GM12875 (cell line): ENCODE results near the gene ADGRG7.
A peak's percentile ranks its signal among the peaks of the same experiment; 100 is the strongest.

ENCODE experiments used
- H3K4me3 ChIP-seq: one replicate; pipeline ENCODE4 v1.5.1; 2011; ENCODE audit warnings: low read depth, low read length, control low read depth
- TF ChIP-seq, protein P1 (sequence below): IDR thresholded peaks from 2 replicates; pipeline ENCODE4 v1.5.1; 2011; ENCODE audit warnings: low read depth, mild to moderate bottlenecking, control low read depth, inconsistent platforms, low read length, moderate library complexity, borderline replicate concordance; ENCODE audit not compliant: insufficient read depth

Gene ADGRG7

DNA sequence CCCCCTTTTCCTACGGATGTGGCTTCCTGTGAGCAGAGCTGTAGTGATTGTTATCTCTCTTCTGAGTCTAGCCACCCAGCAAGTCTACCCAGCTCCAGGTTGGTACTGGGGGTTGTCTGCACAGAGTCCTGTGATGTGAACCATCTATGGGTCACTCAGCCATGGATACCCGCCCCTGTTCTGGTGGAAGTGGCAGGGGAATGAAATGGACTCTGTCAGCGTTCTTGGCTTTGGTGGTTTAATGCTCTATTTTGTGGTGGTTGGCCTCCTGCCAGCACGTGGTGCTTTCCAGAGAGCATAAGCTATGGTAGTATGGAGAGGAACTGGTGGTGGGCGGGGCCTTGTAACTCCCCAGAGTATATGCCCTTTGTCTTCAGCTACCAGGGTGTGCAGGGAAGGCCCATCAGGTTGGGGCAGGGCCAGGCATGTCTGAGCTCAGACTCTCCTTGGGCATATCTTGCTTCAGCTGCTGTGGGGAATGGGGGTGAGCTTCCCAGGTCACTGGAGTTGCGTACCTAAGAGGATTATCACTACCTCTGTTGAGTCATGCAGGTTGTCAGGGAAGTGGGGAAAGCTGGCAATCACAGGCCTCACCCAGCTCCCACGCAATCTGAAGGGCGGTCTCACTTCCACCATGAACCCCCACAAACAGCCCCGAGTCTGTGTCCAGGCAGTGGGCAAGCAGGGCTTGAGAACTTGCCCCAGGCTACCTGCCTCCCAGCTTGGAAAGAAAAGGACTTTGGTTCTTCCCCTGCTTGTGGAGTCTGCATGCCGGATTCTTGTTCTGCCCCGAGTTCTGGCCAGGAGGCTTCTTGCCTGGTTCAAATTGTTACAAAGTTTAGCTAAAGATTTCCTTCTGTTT is 9.0 kb upstream of the ADGRG7 start:
- H3K4me3 ChIP-seq, result no peak overlapping the region
- TF ChIP-seq, protein P1, sequence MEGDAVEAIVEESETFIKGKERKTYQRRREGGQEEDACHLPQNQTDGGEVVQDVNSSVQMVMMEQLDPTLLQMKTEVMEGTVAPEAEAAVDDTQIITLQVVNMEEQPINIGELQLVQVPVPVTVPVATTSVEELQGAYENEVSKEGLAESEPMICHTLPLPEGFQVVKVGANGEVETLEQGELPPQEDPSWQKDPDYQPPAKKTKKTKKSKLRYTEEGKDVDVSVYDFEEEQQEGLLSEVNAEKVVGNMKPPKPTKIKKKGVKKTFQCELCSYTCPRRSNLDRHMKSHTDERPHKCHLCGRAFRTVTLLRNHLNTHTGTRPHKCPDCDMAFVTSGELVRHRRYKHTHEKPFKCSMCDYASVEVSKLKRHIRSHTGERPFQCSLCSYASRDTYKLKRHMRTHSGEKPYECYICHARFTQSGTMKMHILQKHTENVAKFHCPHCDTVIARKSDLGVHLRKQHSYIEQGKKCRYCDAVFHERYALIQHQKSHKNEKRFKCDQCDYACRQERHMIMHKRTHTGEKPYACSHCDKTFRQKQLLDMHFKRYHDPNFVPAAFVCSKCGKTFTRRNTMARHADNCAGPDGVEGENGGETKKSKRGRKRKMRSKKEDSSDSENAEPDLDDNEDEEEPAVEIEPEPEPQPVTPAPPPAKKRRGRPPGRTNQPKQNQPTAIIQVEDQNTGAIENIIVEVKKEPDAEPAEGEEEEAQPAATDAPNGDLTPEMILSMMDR, result no peak

DNA sequence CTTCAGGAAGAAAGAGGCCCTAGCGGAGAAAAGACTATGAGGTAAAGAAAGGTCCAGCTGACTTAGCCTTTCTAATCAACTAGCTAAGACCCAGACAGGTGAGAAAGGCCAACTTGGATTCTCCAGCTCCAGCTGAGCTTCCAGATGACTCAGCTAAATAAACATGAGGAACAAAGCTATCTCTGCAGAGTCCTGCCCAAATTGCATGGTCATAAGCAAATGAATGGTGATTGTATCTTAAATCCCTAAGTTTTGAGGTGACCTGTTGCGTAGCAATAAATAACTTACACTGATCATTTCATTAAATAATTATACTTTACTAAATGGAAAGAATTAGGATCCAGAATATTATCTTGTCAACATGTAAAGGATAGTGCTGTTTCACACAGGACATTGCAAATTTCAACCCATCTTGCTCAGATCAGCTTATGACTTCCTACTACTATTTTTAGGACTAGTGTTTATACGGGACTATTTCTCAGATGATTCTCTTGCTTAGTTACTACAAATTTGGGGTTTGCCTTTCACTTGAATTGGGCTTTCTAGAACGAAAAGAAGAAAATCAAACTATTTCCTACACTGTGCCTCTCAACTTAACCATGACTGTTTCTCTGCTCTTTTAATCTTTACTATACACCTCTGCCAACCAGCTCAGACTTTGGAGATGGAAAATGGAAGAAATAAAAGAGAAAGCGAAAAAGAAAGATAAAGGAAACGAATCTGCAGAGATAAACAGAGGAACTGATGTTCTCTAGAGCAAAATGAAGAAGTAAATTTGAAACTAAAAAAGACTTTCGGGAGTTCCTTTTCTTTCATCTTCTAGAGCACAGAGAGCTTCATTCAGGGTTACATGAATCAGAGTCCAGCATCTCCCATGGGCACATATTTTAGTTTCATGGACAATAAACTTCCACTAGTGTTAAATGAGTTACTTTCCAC is 6.6 kb upstream of the ADGRG7 start:
- no peak overlapping the region for H3K4me3 ChIP-seq

DNA sequence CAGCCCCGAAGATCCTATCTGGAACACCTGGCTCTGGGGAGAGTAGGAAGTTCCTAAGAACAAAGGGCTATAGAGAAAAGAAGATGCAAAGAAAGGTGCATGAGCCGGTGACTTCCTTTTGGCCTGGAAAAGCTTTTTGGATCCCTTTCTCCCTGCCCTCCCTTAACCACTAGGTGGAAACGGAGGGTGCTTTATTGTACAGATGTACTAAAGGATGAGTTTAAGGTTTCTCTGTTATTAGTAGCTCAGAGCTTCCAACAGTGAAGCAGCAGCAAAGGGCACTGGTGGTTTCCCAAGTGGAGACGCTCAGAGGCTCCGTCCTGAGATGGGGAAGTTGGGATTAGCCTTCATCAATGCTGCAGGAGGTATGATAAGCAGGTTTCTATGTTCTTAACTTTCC is 5.9 kb upstream of the ADGRG7 start:
- TF ChIP-seq, protein P1, result peak; percentile 31; the same call in 1 of the 2 replicates

More for the DNA sequence above, 6.6 kb upstream of the ADGRG7 start:
- TF ChIP-seq, protein P1, result no peak

DNA sequence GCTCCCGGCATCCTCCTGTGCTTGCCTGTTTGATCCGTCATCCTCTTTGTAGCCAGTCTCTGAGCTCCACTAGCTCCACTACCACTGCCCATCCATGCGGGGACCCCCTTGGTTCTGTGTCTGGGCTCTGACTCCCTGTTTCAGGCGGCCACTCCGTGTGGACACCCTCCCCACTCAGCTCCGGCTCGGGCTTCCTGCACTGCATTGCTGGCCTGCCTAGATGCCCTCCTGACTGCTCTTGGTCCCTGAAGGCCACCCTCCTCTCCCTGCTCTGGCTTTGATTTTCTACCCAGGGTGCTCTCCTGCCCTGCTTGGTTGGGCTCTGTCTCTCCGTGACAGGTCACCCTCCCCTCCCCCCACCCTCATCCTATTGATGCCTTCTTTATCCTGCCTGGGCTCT is 4.0 kb upstream of the ADGRG7 start:
- no peak overlapping the region for H3K4me3 ChIP-seq
- TF ChIP-seq, protein P1, result no peak

More for the DNA sequence above, 5.9 kb upstream of the ADGRG7 start:
- H3K4me3 ChIP-seq, result no peak overlapping the region

DNA sequence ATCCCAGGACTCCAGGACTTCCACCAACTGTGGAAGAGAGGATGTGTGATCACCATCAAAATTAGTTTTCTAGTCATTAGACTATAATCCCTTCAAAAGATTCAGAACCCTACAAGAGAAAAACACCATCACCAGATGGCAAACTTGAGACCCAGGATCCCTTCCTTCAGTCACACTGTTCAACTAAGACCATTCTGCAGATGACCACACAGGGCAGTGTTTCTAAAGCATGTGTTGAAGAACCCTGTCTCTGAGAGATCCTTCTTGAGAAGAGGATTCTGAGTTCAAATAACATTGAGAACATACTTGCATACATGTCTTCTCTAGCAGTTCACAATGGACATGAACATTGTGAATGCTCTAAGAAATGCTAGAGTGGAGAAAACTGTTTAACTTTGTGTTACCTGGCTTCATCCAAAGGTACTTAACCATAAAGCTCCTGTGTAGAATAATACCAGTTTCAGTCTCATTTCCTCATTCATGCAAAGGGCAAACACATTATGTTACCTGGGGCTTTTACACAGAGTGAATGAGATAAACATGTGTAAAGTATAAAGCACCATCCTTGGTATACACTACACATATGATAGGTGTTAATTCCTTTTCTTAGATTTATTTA is 2.4 kb upstream of the ADGRG7 start:
- TF ChIP-seq, protein P1, result peak; percentile 16; the same call in 1 of the 2 replicates
- no peak overlapping the region for H3K4me3 ChIP-seq

DNA sequence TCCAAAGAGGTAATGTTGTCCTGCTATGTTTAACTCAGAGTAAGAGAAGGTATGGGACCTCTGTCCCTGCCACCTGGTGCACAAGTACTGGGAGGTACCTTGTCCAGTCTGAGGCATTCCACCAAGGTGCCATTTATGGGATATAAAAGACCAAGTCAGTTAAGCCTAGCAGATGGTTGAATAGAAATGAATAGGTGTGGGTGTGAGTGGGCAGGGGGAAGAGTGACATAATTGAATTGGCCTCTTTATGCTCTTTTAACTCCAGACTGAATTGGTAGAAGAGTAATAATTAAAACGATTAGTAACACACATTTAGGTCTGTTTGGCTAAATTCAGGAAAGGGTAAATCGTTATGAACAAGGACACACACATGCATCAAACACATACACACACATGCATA is 562 bp downstream of the ADGRG7 start:
- TF ChIP-seq, protein P1, result no peak
- no peak overlapping the region for H3K4me3 ChIP-seq
